Measurements from ENCODE around the gene ZNF782.
"Not testable (repeated sequence)": the region's sequence is repeated elsewhere in the genome, so short reads cannot be mapped to it uniquely, and the experiment has no call there.

Gene ZNF782

GRCh38 chr9:96852676-96853075 lies 1.6 kb downstream of the ZNF782 start:
- no peak for DNase-seq

GRCh38 chr9:96844040-96844439 lies 10.3 kb downstream of the ZNF782 start:
- no peak for DNase-seq

- no peak for DNase-seq
Measured at GRCh38 chr9:96818533-96818932, 35.8 kb downstream of the ZNF782 start.

GRCh38 chr9:96817973-96818372 lies 36.3 kb downstream of the ZNF782 start:
- DNase-seq, result no peak

- DNase-seq, result no peak
Measured at GRCh38 chr9:96813607-96814006, 40.7 kb downstream of the ZNF782 start.

- DNase-seq, result not testable (repeated sequence)
Measured at GRCh38 chr9:96798959-96799358, 55.4 kb downstream of the ZNF782 start.

GRCh38 chr9:96784021-96784420 lies 70.3 kb downstream of the ZNF782 start:
- no peak for DNase-seq

GRCh38 chr9:96782235-96782634 lies 72.1 kb downstream of the ZNF782 start:
- no peak for DNase-seq

GRCh38 chr9:96781552-96781951 lies 72.8 kb downstream of the ZNF782 start:
- no peak for DNase-seq

GRCh38 chr9:96779089-96779488 lies 75.2 kb downstream of the ZNF782 start:
- no peak for DNase-seq

- DNase-seq, result no peak
Measured at GRCh38 chr9:96777426-96777864, 76.9 kb downstream of the ZNF782 start.

- no peak for DNase-seq
Measured at GRCh38 chr9:96771124-96771523, 83.2 kb downstream of the ZNF782 start.

- DNase-seq, result no peak
Measured at GRCh38 chr9:96769989-96770388, 84.3 kb downstream of the ZNF782 start.
